K562 (cell line): ENCODE results near the gene CNTN4. TPM values are rescaled to one million over a fixed set of nuclear protein-coding genes. Genes with fewer than 3 reads are reported as not detected.

Source experiments
- ATAC-seq: fragments of 200-7000 bp; cut with Tn5 transposase; 3 replicates; pipeline ENCODE4 v1.9.1; 2020; ENCODE audit warnings: moderate library complexity
- BruUV-seq: library from RNA; stranded (reverse); fragments of 400-500 nt; replicated peaks from 2 replicates; lab custom pipeline; 2021; lab: Mats Ljungman, UMichigan
- CTCF ChIA-PET: fragments of 300-600 bp; formaldehyde crosslinking; extraction: SDS; loops from one replicate; lab custom pipeline; 2021; ENCODE audit warnings: low intra/inter-chr PET ratio; lab: Yijun Ruan, JAX
- POLR2A ChIA-PET: fragments of 300-600, 350-650 bp; sonication (Branson Sonifier 250); formaldehyde crosslinking; extraction: SDS; loops from one replicate; lab custom pipeline; 2021; ENCODE audit warnings: antibody characterized with exemption, inconsistent platforms; lab: Yijun Ruan, JAX
- DNase-seq, 4 experiments: peaks; one replicate each; pipeline versions ENCODE4 v3.0.0 to v3.0.0-alpha.2; 2011 to 2018; ENCODE audit warnings: low spot score in 3 of 4, mixed read lengths in 3 of 4; ENCODE audit errors: extremely low read depth in 1 of 4
- FAIRE-seq: peaks from 2 replicates; lab custom pipeline; 2011; peaks lifted over from hg19 to GRCh38; lab: Jason Lieb, UNC
- H2AFZ ChIP-seq: 2 replicates; pipeline ENCODE4 v1.6.0; 2011; ENCODE audit warnings: low read depth, low read length, control low read depth, inconsistent platforms
- H3K27ac ChIP-seq: fragments of 200-600 bp; 3 replicates; pipeline ENCODE4 v1.8.0; 2011; ENCODE audit warnings: low read depth, mild to moderate bottlenecking, control low read depth, inconsistent platforms, low read length, moderate library complexity, mixed read lengths; ENCODE audit errors: extremely low read depth
- H3K27me3 ChIP-seq, 2 experiments: fragments of 300-600 bp in 1 of 2; 2 replicates in 1 of 2; 3 replicates in 1 of 2; pipeline versions ENCODE4 v1.6.0 to v1.8.0; 2011; ENCODE audit warnings: inconsistent platforms in 2 of 2, low read length in 2 of 2, mild to moderate bottlenecking in 1 of 2, mixed read lengths in 1 of 2, moderate library complexity in 1 of 2; ENCODE audit not compliant: control insufficient read depth in 2 of 2, insufficient read depth in 2 of 2
- H3K36me3 ChIP-seq: fragments of 300-600 bp; 3 replicates; pipeline ENCODE4 v1.8.0; 2011; ENCODE audit warnings: mild to moderate bottlenecking, low read length, inconsistent platforms; ENCODE audit not compliant: control insufficient read depth, insufficient read depth
- H3K4me1 ChIP-seq, 2 experiments: fragments of 200-600 bp in 1 of 2; replicated peaks in 1 of 2; 2 replicates in 1 of 2; 3 replicates in 1 of 2; pipeline versions ENCODE4 v1.5.1 to v1.8.0; 2011; ENCODE audit warnings: inconsistent platforms in 2 of 2, low read length in 2 of 2, mild to moderate bottlenecking in 1 of 2, mixed read lengths in 1 of 2, moderate library complexity in 1 of 2; ENCODE audit not compliant: control insufficient read depth in 2 of 2, insufficient read depth in 2 of 2
- H3K4me2 ChIP-seq: 2 replicates; pipeline ENCODE4 v1.6.1; 2011; ENCODE audit warnings: low read length, control low read depth, inconsistent platforms, mixed read lengths; ENCODE audit not compliant: insufficient read depth
- H3K4me3 ChIP-seq: fragments of 200-600 bp; sonication (generic), shearing (Covaris generic); 2 replicates; pipeline ENCODE4 v1.5.1; 2016; ENCODE audit warnings: control low read depth, inconsistent platforms
- H3K79me2 ChIP-seq: fragments of 200-600 bp; 3 replicates; pipeline ENCODE4 v1.8.0; 2011; ENCODE audit warnings: low read length, inconsistent platforms; ENCODE audit not compliant: control insufficient read depth, insufficient read depth
- H3K9ac ChIP-seq, 2 experiments: 2 replicates each; pipeline versions ENCODE4 v1.6.0 to v1.6.1; 2011; ENCODE audit warnings: low read depth in 2 of 2, low read length in 2 of 2, control low read depth in 1 of 2, inconsistent platforms in 1 of 2, mild to moderate bottlenecking in 1 of 2, mixed read lengths in 1 of 2; ENCODE audit not compliant: insufficient read depth in 1 of 2
- H3K9me1 ChIP-seq: one replicate; pipeline ENCODE4 v1.6.0; 2011; ENCODE audit warnings: inconsistent platforms, mild to moderate bottlenecking, low read length, moderate library complexity; ENCODE audit not compliant: control insufficient read depth, insufficient read depth
- H3K9me3 ChIP-seq: replicated peaks from 2 replicates; pipeline ENCODE4 v1.5.1; 2011; ENCODE audit warnings: low read depth, low read length, inconsistent platforms; ENCODE audit not compliant: control insufficient read depth, insufficient read depth
- H4K20me1 ChIP-seq: replicated peaks from 2 replicates; pipeline ENCODE4 v1.6.1; 2011; ENCODE audit warnings: low read length, inconsistent platforms, mixed read lengths; ENCODE audit not compliant: control insufficient read depth, insufficient read depth
- NFIC ChIP-seq: fragments of 450-650 bp; IDR thresholded peaks from 2 replicates; pipeline ENCODE4 v1.6.1; 2017; ENCODE audit warnings: mild to moderate bottlenecking, inconsistent platforms
- NFIX ChIP-seq: fragments of 250-450 bp; sonication (Bioruptor Pico); IDR thresholded peaks from 2 replicates; pipeline ENCODE4 v1.4.0; 2020; ENCODE audit warnings: low read depth, mild to moderate bottlenecking, moderate library complexity
- WGBS: fragments of 100-300 bp; shearing (Covaris generic); methylation state at CpG from one replicate; pipeline ENCODE4 v1.1.6; 2016; ENCODE audit warnings: low coverage, mixed read lengths; ENCODE audit not compliant: insufficient coverage; ENCODE audit errors: missing lambda C conversion rate; 5-methylcytosine and 5-hydroxymethylcytosine counted together
- in situ Hi-C: fragments of 300-500 bp; cut with MboI; formaldehyde crosslinking; loops from 4 replicates; pipeline ENCODE4 v1.15.0; 2018; ENCODE audit warnings: inconsistent platforms, mixed read lengths
- intact Hi-C: fragments of 100-400 bp; cut with micrococcal nuclease; formaldehyde crosslinking; loops from 2 replicates; pipeline ENCODE4 v1.14.2; 2022
- polyA plus RNA-seq, 8 experiments: library from polyadenylated mRNA; depleted of rRNA in 4 of 8; stranded (reverse) in 5 of 8; unstranded in 3 of 8; fragments of >200 nt; fragmentation: Nextera tagmentation in 2 of 8; fragmentation: Illumina TruSeq in 1 of 8; extraction: Ambion mirVana in 2 of 8; extraction: Trizol in 1 of 8; gene quantifications; 2 replicates each; pipeline versions ENCODE4 v1.2.1 to v1.2.3, GENCODE V29; 2011 to 2014; ENCODE audit warnings: inconsistent platforms in 1 of 8, missing spikeins in 1 of 8
- total RNA-seq, 7 experiments: library from RNA; depleted of rRNA in 6 of 7; stranded (reverse); fragments of >200 nt in 6 of 7; fragmentation: Illumina TruSeq in 2 of 7; extraction: Trizol in 2 of 7; gene quantifications; 2 replicates each; pipeline versions ENCODE4 v1.2.1 to v1.2.3, GENCODE V29; 2011 to 2021; ENCODE audit warnings: low replicate concordance in 1 of 7
- TF ChIP-seq, protein P1 (sequence below), 2 experiments: fragments of 450-650 bp; IDR thresholded peaks; 2 replicates each; pipeline ENCODE4 v1.6.1; 2016; ENCODE audit warnings: mild to moderate bottlenecking in 2 of 2, borderline replicate concordance in 1 of 2, low read depth in 1 of 2, moderate library complexity in 1 of 2
- TF ChIP-seq, protein P2 (sequence below): fragments of 450-650 bp; IDR thresholded peaks from 2 replicates; pipeline ENCODE4 v1.6.1; 2016; ENCODE audit warnings: low read depth

CNTN4 gene
- total and polyA plus RNA-seq, 9 of the 15 experiments (the other 6 are each of a cell fraction or from before 2014, with no cell fraction given): not detected

DNA sequence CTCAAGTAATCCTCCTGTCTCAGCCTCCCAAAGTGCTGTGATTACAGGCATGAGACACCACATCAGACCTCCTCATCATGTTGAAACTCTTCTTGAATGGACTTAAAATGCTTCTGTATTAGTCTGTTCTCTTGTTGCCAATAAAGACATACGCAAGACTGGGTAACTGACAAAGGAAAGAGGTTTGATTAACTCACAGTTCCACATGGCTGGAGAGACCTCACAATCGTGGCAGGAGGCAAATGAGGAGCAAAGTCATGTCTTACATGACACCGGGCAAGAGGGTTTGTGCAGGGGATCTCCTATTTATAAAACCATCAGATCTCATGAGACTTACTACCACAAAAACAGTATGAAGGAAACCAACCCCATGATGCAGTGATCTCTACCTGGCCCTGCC lies 113.5 kb downstream of the CNTN4 start (continued):
- TF ChIP-seq, protein P1, sequence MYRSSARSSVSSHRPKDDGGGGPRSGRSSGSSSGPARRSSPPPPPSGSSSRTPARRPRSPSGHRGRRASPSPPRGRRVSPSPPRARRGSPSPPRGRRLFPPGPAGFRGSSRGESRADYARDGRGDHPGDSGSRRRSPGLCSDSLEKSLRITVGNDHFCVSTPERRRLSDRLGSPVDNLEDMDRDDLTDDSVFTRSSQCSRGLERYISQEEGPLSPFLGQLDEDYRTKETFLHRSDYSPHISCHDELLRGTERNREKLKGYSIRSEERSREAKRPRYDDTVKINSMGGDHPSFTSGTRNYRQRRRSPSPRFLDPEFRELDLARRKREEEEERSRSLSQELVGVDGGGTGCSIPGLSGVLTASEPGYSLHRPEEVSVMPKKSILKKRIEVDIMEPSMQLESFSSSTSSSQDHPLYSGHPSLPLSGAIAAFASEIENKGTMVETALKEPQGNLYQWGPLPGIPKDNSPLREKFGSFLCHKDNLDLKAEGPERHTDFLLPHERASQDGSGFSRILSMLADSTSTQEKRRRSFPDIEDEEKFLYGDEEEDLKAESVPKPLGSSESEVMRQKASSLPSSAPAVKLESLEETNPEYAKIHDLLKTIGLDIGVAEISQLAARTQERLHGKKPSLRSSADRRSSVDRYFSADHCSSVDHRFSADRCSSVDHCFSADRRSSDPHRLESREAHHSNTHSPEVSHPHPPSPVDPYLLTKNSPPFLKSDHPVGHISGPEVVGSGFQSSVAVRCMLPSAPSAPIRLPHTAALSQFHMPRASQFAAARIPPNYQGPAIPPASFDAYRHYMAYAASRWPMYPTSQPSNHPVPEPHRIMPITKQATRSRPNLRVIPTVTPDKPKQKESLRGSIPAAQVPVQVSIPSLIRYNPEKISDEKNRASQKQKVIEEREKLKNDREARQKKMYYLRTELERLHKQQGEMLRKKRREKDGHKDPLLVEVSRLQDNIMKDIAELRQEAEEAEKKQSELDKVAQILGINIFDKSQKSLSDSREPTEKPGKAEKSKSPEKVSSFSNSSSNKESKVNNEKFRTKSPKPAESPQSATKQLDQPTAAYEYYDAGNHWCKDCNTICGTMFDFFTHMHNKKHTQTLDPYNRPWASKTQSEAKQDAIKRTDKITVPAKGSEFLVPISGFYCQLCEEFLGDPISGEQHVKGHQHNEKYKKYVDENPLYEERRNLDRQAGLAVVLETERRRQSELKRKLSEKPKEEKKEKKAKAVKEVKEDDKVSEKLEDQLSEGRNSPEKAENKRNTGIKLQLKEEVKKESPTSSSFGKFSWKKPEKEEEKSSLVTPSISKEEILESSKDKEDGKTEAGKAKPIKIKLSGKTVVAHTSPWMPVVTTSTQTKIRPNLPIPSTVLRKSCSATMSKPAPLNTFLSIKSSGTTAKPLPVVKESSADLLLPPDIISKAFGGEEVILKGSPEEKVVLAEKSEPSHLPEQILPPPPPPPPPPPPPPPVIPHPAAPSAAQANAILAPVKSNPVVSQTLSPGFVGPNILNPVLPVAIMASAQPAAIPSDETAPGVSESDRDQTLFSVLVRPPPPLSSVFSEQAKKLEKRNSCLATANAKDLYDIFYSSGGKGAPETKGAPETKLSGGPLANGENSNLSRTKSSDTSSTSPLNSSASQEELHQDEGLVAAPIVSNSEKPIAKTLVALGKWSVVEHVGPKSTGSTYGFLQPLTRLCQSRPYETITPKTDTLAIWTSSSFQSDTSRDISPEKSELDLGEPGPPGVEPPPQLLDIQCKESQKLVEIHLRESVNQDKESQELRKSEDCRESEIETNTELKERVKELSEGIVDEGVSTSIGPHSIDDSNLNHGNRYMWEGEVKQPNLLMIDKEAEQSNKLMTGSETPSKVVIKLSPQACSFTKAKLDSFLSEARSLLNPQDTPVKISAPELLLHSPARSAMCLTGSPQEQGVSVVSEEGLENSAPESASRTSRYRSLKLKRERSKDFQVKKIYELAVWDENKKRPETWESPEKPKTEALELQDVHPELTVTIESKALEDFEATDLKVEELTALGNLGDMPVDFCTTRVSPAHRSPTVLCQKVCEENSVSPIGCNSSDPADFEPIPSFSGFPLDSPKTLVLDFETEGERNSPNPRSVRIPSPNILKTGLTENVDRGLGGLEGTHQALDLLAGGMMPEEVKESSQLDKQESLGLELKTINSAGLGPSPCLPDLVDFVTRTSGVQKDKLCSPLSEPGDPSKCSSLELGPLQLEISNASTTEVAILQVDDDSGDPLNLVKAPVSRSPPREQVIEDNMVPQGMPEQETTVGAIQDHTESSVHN (IDR thresholded peaks at IDR 0.05; ENCODE audit: borderline replicate concordance in 1 of 2, low read depth in 1 of 2): no peak

DNA sequence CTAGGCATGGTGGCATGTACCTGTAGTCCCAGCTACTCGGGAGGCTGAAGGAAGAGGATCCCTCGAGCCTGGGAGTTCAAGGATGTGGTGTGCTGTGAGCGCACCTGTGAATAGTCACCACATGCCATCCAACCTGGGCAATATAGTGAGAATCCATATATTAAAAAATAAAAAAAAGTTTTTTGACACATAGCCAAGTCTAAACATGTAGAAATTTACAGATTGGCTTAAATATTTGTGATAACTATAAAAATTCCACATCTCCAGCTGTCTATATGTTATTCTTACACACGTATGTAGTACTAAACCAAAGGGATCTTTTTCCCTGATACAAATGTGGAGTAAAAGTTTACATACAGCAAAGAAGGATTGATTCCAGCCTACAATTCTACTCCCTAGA lies 119.7 kb downstream of the CNTN4 start:
- FAIRE-seq: no peak
- no peaks in the 10 kb centered on the region for H3K27me3 ChIP-seq
- no peak overlapping the region for H3K4me3 ChIP-seq
- H2AFZ ChIP-seq: no peak overlapping the region
- DNase-seq: no peak
- no peaks in the 10 kb centered on the region for H3K9me1 ChIP-seq
- no peak overlapping the region for H3K27ac ChIP-seq
- H3K4me1 ChIP-seq: no peaks in the 10 kb centered on the region
- no peaks in the 10 kb centered on the region for H3K79me2 ChIP-seq
- no peak overlapping the region for H3K4me2 ChIP-seq
- no TSS peak for BruUV-seq
- no peaks in the 10 kb centered on the region for H4K20me1 ChIP-seq
- TF ChIP-seq NFIC (peak; percentile 94), NFIX (peak; percentile 94)
- TF ChIP-seq, protein P2, sequence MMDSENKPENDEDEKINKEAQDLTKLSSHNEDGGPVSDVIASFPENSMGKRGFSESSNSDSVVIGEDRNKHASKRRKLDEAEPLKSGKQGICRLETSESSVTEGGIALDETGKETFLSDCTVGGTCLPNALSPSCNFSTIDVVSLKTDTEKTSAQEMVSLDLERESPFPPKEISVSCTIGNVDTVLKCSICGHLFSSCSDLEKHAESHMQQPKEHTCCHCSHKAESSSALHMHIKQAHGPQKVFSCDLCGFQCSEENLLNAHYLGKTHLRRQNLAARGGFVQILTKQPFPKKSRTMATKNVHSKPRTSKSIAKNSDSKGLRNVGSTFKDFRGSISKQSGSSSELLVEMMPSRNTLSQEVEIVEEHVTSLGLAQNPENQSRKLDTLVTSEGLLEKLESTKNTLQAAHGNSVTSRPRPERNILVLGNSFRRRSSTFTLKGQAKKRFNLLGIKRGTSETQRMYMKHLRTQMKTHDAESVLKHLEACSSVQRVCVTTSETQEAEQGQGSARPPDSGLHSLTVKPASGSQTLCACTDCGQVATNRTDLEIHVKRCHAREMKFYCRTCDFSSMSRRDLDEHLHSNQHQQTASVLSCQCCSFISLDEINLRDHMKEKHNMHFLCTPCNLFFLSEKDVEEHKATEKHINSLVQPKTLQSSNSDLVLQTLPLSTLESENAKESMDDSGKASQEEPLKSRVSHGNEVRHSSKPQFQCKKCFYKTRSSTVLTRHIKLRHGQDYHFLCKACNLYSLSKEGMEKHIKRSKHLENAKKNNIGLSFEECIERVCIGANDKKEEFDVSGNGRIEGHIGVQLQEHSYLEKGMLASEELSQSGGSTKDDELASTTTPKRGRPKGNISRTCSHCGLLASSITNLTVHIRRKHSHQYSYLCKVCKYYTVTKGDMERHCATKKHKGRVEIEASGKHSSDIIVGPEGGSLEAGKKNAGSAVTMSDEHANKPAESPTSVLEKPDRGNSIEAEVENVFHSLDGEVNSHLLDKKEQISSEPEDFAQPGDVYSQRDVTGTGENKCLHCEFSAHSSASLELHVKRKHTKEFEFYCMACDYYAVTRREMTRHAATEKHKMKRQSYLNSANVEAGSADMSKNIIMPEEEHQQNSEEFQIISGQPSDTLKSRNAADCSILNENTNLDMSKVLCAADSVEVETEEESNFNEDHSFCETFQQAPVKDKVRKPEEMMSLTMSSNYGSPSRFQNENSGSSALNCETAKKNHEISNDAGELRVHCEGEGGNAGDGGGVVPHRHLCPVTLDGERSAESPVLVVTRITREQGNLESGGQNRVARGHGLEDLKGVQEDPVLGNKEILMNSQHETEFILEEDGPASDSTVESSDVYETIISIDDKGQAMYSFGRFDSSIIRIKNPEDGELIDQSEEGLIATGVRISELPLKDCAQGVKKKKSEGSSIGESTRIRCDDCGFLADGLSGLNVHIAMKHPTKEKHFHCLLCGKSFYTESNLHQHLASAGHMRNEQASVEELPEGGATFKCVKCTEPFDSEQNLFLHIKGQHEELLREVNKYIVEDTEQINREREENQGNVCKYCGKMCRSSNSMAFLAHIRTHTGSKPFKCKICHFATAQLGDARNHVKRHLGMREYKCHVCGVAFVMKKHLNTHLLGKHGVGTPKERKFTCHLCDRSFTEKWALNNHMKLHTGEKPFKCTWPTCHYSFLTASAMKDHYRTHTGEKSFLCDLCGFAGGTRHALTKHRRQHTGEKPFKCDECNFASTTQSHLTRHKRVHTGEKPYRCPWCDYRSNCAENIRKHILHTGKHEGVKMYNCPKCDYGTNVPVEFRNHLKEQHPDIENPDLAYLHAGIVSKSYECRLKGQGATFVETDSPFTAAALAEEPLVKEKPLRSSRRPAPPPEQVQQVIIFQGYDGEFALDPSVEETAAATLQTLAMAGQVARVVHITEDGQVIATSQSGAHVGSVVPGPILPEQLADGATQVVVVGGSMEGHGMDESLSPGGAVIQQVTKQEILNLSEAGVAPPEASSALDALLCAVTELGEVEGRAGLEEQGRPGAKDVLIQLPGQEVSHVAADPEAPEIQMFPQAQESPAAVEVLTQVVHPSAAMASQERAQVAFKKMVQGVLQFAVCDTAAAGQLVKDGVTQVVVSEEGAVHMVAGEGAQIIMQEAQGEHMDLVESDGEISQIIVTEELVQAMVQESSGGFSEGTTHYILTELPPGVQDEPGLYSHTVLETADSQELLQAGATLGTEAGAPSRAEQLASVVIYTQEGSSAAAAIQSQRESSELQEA: no peak
- no peak for ATAC-seq
- intact Hi-C loops: no loop called here
- ChIA-PET POLR2A (no interaction called here), CTCF (no interaction called here)
- no peak overlapping the region for H3K9ac ChIP-seq
- no peaks in the 10 kb centered on the region; the same call in none of the 2 replicates for H3K9me3 ChIP-seq
- in situ Hi-C loops: no loop called here
- WGBS: under 1% methylated on average over 4 of the region's 4 CpGs
- no peaks in the 10 kb centered on the region for H3K36me3 ChIP-seq
